ENCODE results near the gene STK10. TPM values are rescaled to one million over a fixed set of nuclear protein-coding genes. Genes with fewer than 3 reads are reported as not detected.

The STK10 gene
- total RNA-seq, 4 donors from 2014 or later = 3.3 to 24.6 (median 13.4) TPM

DNA sequence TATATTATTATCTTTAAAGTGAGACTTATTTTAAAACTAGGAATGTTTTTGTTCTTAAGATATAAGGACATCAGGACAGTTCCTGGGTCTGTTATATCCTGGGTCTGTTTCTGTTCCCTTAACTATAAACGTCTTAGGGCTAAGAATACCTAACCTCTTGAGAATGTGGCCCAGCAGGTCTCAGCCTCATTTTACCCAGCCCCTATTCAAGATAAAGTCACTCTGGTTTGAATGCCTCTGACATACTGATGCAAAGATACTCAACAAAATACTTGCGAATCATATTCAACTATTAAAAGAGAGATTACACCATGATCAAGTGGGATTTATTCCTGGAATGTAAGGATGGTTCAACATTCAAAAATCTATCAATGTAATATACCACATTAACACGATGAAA is 51.0 kb downstream of the STK10 start:
- DNase-seq = no peak
- H3K4me3 ChIP-seq = no peak overlapping the region
- no peak overlapping the region for H3K27ac ChIP-seq
- no peaks in the 10 kb centered on the region for H3K27me3 ChIP-seq
- H3K36me3 ChIP-seq = no peaks in the 10 kb centered on the region
- TF ChIP-seq POLR2A (IDR thresholded peaks at IDR 0.05) = no peak
- TF ChIP-seq, protein P1, sequence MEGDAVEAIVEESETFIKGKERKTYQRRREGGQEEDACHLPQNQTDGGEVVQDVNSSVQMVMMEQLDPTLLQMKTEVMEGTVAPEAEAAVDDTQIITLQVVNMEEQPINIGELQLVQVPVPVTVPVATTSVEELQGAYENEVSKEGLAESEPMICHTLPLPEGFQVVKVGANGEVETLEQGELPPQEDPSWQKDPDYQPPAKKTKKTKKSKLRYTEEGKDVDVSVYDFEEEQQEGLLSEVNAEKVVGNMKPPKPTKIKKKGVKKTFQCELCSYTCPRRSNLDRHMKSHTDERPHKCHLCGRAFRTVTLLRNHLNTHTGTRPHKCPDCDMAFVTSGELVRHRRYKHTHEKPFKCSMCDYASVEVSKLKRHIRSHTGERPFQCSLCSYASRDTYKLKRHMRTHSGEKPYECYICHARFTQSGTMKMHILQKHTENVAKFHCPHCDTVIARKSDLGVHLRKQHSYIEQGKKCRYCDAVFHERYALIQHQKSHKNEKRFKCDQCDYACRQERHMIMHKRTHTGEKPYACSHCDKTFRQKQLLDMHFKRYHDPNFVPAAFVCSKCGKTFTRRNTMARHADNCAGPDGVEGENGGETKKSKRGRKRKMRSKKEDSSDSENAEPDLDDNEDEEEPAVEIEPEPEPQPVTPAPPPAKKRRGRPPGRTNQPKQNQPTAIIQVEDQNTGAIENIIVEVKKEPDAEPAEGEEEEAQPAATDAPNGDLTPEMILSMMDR (IDR thresholded peaks at IDR 0.05) = no peak
- intact Hi-C loops (cut with DNase I; ENCODE audit: low total_unique reads) = no loop called here
- H3K4me1 ChIP-seq = no peaks in the 10 kb centered on the region
- H3K9me3 ChIP-seq = no peaks in the 10 kb centered on the region

DNA sequence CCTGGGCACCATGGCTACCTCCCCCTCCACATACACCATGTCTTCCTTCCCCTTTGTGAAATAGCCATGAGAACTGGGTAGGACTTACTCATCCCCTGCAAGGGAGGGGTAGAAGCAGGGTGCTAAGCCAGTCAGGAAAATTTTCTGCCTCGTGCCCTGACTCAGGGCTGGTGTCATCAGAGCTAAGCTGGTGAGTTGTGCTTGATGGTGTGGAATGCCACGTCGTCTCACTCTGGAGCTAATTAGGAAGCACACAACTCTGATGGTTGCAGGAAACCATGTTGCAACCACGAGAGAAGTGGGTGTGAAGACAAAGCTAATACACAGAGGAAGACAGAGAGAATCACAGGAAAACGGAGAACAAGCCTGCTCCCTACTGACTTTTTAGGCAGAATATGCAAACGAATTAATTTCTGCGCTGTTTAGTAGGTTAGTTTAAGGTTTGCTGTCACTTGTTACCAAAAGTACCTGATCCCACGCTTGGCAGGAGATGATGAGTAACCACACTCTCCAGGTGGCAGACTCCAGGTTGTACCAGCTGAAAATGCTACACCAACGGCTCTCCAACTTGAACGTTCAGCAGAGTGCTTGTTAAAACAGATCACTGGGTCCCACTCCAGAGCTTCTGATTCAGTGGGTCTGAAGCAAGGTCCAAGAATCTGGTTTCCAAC is 54.5 kb downstream of the STK10 start:
- Histone ChIP-seq H3K27ac (no peak overlapping the region), H3K9me3 (no peaks in the 10 kb centered on the region), H3K4me3 (no peak overlapping the region), H3K36me3 (no peaks in the 10 kb centered on the region), H3K4me1 (no peaks in the 10 kb centered on the region), H3K27me3 (no peaks in the 10 kb centered on the region)
- intact Hi-C loops (cut with DNase I; ENCODE audit: low total_unique reads) = no loop called here
- DNase-seq = no peak
- TF ChIP-seq POLR2A (IDR thresholded peaks at IDR 0.05) = no peak
- TF ChIP-seq, protein P1 (IDR thresholded peaks at IDR 0.05) = no peak

DNA sequence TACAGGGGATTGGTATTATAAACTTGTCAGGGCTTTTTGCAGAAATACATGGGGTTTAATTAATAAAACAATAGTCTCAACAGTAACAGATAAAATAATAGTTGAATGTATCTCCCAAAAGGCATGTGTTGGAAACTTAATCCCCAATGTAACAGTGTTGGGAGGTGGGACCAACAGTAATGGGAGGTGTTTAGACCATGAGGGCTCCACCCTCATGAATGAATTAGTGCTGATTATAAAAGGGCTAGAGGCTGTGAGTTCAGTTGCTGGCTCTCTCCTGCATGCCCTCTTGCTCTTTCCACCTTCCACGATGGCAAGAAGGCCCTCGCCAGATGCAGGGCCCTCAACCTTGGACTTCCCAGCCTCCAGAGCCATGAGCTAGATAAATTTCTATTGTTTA is 56.3 kb downstream of the STK10 start:
- Histone ChIP-seq H3K4me1 (no peaks in the 10 kb centered on the region), H3K4me3 (no peak overlapping the region), H3K9me3 (no peaks in the 10 kb centered on the region), H3K36me3 (no peaks in the 10 kb centered on the region), H3K27me3 (no peaks in the 10 kb centered on the region), H3K27ac (no peak overlapping the region)
- TF ChIP-seq, protein P1 (IDR thresholded peaks at IDR 0.05) = no peak
- TF ChIP-seq POLR2A (IDR thresholded peaks at IDR 0.05) = no peak
- intact Hi-C loops (cut with DNase I; ENCODE audit: low total_unique reads) = no loop called here
- no peak for DNase-seq

DNA sequence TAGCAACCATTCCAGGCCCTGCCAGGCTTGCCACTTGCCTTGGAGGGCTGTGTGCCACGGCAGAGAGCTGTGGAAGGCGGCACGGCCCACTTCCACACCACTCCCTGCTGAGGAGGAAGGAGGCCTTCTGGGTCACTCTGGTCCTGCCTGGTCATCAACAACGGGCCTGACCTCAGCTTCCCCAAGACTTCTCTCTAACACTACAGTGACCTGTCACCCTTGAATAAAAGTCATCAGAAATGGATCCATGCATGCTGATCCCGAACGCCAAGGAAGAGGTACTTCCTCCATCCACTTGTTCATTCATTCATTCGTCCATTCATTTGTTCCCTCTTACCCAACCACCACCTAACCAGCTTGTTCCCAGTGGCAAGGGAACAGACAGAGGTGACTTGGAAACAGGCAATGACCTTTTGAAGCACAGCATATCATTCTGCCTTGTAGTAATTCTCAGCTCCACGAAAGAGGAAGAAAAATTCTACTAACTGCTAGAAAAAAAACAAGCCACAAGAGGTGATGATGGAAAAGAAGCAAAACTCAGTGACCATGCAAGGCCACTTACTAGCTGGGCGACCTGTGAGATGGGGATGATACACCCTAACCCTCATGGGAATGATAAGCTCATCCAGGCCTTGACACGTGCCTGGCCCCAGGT is 58.6 kb downstream of the STK10 start:
- no peaks in the 10 kb centered on the region for H3K27me3 ChIP-seq
- TF ChIP-seq POLR2A (IDR thresholded peaks at IDR 0.05) = no peak
- TF ChIP-seq, protein P1 (IDR thresholded peaks at IDR 0.05) = no peak
- intact Hi-C loops (cut with DNase I; ENCODE audit: low total_unique reads) = no loop called here
- no peaks in the 10 kb centered on the region for H3K4me1 ChIP-seq
- DNase-seq = no peak
- H3K4me3 ChIP-seq = no peak overlapping the region
- H3K9me3 ChIP-seq = no peaks in the 10 kb centered on the region
- no peaks in the 10 kb centered on the region for H3K36me3 ChIP-seq
- no peak overlapping the region for H3K27ac ChIP-seq

DNA sequence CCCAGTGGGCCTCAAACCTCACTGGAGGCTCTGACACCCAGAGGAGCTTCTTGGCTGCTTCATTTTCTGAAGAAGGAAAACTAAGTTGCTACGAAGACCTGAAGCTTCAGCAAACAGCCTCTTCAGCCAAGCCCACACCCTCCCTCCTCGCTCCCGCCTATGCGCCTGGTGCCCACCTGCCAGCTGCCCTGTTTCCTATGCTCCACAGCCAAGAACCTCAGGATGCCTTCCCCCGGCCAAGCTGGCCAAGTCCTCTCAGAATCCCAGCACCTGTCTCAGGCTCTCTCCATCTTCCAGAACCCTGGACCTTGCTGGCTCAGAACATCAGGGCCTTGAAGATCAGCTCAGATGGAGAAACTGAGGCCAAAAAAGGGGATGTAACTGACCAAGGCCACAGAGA is 60.4 kb downstream of the STK10 start:
- no peak for TF ChIP-seq POLR2A (IDR thresholded peaks at IDR 0.05)
- no peak for DNase-seq
- intact Hi-C loops (cut with DNase I; ENCODE audit: low total_unique reads) = no loop called here

More for the DNA sequence above, 60.4 kb downstream of the STK10 start:
- H3K9me3 ChIP-seq = no peaks in the 10 kb centered on the region
- no peak overlapping the region for H3K4me3 ChIP-seq
- H3K4me1 ChIP-seq = no peaks in the 10 kb centered on the region
- no peak overlapping the region for H3K27ac ChIP-seq
- no peaks in the 10 kb centered on the region for H3K36me3 ChIP-seq
- no peaks in the 10 kb centered on the region for H3K27me3 ChIP-seq
